ENCODE results near the gene C18orf54.

Gene C18orf54

DNA sequence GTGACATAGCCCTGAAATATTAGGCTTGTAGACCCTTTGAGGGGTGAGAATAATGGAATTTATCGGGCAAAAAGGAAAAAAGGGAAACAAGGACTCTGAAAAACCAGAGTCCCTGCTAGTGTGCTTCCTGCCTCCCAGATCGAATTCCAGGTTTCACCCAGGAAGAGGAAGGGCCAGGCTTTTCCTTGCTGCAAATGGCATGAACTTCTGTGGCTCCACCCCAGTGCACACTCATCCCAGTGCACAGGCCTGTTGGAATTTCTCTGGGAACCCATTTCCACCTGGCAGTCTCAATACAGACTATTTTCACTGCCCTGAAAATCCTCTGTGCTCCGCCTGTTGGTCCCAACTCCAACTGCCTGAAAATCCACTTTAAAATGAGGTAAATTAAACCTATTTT, 29.9 kb downstream of the C18orf54 start:
- no peak for DNase-seq (ENCODE audit: low spot score)

DNA sequence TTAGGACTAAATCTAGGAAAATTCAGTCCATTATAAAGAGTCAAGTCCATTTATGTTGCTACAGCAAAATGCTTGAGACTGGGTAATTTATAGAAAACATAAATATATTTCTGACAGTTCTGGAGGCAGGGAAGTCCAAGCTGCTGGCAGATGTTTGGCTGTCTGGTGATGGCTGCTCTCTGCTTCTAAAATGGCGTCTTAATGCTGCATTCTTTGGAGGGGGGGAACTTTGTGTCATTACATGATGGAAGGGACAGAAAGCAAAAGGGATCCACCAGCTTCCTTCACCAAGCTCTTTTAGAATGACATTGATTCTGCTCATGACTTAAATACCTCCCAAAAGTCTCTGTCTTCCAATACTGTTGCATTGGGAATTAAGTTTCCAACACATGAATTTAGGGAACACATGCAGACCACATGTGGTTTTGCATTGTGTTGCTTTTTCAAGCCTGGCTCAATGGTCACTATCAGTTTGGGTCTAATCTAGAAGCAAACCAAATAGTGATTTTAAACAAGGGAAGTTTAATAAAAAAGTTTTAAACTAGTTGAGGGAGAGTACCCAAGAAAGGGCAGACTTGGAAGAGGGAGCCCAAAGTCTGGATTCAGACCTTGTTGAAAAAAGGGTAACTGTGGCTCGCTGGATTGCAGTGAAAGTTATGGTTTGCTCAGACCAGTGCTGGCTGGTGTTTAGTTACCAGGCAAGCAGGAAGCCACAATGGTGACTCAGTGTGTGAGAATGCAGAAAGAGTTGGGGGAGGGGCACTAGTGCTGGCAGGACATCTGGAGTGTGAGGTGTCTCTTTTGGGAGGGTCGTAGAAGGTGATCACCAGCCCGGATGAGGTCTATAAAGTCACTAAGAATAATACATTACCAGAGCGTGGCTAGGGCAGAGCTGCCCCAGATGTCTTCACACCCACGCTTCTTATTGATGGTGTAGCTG, 30.8 kb downstream of the C18orf54 start:
- no peak for DNase-seq (ENCODE audit: low spot score)

DNA sequence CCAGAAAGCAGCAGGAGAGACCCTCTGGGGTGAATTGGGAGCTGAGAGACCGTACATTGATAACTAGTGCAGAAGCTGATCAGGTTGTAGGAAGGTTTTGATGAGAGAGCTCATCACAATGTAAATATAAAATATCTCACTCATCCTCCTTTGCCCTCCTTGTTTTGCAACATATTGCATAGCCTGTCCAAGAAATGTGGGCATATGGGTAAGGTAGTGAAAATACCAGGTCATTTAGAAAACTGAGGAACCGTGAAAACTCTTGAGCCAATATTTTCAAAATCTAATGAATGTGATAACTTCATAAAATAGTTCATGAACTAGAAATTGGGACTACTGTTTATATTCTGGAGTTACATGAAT, 31.4 kb downstream of the C18orf54 start:
- DNase-seq (ENCODE audit: low spot score): no peak

DNA sequence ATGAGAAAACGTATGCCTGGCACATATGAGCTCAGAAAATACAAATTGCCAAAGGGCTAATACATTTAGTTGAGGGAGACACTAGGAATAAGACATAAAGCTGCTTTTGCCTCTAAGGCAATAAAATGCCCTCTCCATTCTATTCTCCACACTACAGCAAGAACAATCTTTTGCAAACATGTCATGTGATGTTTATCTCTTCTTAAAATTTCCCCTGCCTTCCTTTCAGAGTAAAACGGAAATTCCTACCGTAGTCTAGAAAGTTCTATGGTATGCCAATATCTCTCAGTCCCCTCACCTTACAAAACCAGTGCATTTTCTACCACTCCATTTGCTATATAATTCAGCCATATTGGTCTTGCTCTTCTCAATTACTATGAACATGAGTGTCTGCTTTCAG, 33.1 kb downstream of the C18orf54 start:
- no peak for DNase-seq (ENCODE audit: low spot score)

DNA sequence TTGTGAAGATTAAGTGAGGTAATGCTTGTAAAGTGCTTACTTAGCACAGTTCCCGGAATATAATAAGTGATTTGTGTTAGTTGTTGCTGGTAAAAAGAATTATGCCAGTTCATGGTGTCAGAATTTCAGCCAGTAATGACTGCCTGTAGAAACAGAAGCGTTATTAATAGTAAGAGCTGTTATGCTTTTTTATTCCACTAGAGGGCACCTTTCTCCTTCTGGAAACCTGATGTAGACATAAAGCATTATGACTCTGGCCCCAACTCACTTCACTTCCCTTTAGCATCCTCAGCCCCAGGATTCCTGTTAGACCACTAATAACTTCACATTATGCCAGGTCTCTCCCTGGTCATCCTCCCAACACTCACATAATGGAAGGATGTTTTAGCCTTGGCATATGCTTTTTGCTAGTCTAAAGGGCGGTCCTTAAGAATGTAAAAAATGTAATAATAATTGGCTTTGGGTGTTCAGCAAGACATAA, 34.9 kb downstream of the C18orf54 start:
- DNase-seq (ENCODE audit: low spot score): peak; percentile 61

DNA sequence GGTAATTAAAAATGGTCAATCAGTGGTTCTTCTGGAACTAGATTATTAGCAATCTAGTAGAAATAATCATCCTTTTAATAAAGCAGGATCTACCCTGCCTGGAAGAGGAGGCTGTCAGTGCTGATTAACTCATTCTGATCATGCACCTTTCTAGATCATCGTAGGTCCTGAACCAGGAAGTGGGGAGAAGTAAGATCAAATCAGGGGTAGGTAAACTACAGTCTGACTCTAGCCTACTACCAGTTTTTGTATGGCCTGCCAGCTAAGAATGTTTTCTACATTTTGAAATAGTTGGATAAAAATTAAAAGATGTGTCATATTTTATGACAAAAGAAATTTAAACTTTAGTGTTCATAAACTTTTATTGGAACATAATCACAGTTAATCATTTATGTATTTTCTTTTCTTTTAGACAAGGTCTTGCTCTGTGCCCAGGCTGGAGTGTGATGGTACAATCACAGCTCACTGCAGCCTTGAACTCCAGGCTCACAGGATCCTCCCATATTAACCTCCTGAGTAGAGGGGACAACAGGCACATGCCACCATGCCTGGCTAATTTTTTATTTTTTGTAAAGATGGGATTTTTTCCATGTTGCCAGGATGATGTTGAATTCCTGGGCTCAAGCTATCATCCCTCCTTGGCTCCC, 36.1 kb downstream of the C18orf54 start:
- DNase-seq (ENCODE audit: low spot score): no peak

DNA sequence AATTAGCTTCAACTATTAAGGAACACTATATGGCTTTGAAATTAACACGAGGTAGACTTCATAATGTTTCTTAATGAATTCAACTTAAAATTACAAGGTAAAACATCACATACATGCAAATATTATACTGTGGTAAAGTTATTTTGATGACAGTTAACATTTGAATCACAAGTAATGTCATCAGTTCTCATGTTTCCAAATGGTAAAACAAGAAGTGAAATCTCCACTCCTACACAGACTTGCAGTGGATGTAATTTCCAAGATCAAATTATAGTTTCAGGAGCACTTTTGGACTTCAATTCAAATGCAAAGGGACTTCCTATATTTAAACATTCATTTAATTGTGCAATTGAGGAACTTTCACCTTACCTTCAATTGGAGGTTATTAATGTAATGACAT, 39.1 kb downstream of the C18orf54 start:
- DNase-seq (ENCODE audit: low spot score): no peak

DNA sequence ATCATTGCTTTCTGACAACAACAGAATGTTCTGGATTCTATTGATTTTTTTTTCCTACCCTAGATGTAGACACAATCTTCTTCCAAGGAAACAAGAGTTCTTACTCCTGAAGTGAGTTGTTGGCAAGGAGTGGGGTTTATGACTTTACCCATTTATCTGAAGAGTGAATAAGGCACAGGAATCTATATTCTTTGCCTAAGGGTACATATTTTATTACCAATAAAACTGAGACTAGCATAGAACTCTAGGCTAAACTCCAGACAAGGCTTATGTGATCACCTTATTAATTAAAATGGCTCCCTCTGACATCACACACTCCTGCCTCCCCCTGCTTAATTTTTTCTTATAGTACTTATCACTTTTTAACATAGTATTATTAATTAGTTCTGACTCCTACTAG, 47.6 kb downstream of the C18orf54 start:
- no peak for DNase-seq (ENCODE audit: low spot score)

DNA sequence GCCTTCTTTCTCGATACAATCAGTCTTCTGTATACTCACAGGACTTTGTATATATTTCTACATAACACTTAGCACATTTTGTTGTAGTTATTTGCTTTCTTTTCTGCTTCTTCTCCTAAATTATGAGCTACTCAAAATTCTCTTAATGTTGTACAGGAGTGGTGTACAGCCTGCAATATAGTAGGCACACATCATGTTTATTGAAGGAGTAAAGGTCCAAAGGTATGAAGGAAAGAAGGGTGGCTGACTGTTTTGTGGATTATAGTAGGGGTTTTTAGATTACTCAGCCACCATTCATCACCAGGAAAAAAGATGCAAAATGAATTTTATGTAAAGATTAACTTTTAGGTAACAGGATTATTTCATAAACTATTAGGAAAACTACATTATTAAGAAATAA, 54.1 kb downstream of the C18orf54 start:
- DNase-seq (ENCODE audit: low spot score): no peak

DNA sequence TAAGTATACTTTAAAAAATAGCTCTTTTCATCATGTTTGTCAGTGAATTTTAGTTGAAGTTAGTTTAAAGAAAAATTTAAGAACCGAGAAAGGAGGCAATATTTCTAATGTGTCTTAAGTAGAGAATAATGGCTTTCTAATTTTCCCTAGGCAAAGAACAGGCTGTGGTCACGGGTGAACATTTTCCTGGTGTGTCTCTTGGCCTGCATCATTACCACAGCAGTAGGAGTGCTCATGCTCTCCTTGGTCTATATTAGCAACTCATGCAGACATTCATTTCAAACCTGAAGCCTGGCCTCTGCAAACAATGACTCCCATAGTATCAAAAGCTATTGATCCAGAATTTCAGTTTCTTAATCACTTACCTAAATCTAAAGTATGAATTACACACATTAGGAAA, 57.4 kb downstream of the C18orf54 start:
- DNase-seq (ENCODE audit: low spot score): no peak

DNA sequence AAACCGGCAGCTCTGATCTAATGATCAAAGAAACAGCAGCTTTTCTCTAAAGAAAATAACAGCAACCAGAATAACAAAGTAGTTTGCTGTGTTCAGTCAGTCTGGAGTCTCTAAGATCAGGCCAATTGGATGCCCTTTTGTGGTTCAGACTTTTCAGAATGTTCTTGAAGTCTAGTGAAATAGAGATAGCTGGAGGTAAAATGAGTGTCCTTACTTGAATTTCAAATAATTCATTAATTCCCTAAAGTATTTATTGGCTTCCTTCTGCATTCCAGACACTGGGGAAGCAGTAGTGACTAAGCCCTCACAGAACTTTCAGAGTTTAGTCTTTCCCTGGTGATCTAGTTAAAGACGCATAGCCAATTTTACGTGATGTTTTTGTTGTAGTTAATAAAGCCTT, 58.7 kb downstream of the C18orf54 start:
- DNase-seq (ENCODE audit: low spot score): no peak

DNA sequence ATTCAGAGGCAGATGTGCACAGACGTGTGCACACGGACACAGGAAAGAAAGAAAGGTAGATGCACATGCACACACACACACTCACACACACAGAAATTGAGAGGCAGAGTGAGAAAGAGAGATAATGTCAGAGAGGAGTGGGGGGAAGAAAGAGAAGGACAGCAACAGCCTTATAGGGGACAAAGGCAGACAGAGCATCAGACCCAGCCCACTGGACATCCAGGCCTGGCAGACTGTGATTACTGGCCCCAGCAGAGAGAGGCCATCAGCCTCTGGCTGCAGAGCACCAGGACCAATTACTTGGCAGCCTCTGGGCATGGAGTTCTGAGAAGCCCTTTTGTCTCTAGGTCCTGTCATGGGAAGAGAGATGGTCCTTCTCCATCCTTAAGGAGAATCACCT, 66.1 kb downstream of the C18orf54 start:
- DNase-seq (ENCODE audit: low spot score): no peak

DNA sequence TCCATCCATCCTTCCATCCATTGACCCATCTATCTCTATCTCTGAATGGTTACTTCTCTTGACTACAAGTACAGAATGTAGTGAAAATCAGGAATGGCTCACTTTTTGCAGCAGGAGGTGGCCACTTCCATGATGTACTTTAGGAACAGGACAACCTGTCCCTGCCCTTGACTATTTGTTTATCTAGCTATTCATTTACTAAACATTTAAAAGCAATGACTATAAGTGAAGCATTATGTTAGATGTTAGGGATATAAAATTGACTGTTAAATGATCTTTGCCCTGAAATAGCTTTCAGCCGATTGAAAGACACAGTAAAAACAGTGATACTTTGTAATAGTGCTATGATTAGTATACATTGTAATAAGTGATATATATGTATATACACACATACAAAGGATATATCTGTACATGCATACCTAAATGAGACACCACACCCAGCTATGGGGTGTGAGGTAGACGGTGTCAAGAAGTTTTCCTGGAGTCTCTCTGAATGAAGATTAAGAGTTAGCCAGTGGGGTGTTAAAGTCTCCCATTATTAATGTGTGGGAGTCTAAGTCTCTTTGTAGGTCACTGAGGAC, 68.5 kb downstream of the C18orf54 start:
- no peak for DNase-seq (ENCODE audit: low spot score)

Data from Ammon's horn (tissue), 1 donor.